ENCODE measurements around the gene MYRFL.

MYRFL gene

DNA sequence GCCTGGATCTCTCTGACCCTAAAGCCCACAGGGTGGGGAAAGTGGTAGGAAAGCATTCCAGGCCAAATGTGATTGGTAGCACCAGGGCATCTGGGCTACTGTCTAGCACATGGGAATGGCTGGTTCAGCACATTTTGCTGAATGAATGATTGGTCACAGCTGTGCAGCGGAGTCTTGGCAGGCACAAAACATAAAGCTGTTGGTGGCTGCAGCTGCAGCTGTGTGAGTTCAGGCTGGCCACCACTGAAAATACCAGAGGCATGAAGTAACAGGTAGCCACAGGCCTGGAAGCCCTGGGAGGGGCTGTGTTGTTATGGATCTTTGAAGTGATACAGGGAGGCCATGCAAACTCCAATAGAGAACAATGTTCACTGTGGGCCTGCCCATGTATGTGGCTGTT is 72.7 kb downstream of the MYRFL start:
- DNase-seq (ENCODE audit: low read depth in 2 of 2) = no peak

DNA sequence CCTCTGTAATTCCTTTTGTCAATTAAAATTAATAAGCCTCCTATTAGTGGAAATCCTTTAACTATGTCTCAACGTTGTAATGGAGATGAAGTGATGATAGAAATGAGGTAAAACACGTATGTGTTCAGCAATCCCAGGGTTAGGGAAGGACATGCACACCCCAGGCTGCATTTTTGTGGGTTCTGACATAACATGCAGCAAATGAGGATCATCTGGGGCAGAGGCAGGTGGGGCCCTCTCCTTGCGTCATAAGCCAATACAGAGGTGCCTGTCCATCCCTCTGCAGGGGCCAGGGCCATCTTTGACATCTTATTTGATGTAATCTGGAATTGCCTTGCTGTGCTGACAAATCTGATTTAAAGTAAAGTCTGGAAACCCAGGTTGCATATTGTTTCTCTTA is 73.2 kb downstream of the MYRFL start:
- no peak for DNase-seq (ENCODE audit: low read depth in 2 of 2)

DNA sequence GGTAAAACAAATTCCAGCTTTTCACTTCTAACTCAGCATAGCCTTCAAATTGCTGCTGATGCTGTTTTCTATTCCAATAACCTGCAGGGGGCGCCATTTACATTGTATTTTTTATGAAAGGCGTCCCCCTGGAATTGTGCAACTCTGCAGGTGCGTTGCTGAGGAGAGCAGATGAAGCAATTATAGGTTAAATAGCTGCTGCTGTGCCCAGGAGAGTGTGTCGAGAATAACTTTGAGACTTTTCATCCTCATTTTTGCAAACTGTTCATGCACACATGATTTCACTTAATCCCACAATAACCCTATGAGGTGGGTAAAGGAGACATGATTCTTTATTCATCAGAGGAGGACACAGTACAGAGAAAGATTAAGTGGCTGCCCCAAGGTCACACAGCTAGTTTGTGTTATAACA is 75.7 kb downstream of the MYRFL start:
- DNase-seq (ENCODE audit: low read depth in 2 of 2) = peak; percentile 13 to 27

DNA sequence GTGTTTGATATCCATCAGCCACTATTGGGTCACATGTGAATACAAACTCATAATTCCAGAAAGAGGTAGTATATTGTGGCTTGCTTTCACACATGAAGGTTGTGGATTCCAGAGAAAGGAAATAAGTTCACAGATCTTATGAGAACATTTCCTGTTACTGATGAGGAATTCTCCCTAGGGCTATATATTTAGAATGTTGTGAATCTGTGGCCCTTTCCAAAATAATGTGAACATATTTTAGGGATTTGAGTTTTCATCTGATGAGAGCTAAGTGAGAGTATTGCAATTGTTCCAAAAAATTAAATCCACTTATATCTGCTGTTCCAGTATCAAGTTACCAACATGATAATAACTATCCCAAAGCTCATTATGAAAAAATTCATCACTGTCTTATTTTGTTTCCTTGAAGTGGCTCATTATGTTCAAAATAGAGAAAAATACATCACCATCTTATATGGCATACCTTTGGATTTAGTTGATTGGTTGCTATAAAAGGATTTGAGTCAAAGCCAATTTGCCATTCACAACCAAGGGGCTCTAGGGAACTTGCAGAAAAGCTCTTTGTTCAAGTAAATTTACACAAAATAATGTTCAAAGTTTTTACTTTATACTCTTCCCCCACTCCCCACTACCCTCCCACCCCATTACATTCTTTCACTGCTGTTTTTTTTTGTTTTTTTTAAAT is 76.3 kb downstream of the MYRFL start:
- no peak for DNase-seq (ENCODE audit: low read depth in 2 of 2)

DNA sequence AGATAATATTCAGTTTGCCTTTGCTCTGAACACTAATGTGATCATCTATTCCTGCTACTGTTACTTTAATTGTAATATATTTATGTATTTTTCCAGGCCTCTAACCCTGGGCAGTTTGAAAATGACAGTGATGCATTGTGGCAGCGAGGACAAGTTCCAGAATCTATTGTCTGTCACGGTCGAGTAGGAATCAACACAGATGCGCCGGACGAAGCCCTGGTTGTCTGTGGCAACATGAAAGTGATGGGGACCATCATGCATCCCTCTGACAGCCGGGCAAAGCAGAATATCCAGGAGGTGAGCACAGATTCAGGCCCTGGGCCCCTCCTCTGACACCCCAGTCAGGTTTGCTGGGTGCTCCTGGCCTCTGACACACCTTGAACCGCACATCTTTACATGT is 78.5 kb downstream of the MYRFL start:
- no peak for DNase-seq (ENCODE audit: low read depth in 2 of 2)

DNA sequence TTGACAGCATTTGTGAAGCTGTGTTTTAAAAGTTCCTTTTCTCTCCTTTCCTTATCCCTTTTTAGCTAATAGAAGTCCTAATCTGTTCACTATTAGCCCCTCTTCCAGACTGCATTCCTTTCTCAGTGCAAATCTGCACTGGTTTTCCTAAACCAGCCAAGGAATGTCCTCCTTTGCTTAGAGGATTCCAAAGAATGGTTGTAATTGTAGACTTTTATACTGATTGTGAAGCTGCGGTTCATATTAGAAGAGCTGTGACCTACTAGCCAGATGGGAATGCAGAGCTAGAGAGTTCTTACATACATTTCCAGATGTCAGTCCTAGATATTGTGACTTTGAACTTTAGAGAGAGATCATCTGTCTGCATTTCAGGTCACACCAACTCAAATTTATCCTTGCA is 79.8 kb downstream of the MYRFL start:
- DNase-seq (ENCODE audit: low read depth in 2 of 2) = no peak

DNA sequence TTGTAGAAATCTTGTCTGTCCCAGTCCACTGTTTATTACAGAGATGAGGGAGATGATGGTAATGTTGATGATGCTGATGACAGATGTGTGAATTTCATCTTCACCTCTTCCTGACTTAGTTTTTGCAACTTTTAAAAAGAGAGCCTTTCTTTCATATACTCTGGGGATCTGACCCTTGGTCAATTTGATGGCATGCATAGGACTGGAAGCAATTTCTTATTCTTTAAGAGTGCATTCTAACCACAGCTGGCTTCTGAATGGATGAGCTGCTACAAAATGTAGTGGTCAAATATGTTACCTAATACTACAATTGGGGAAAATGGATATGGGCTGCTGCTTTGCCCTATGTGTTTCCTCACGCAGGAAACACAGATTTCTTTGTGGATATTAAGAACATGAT is 80.8 kb downstream of the MYRFL start:
- DNase-seq (ENCODE audit: low read depth in 2 of 2) = no peak

DNA sequence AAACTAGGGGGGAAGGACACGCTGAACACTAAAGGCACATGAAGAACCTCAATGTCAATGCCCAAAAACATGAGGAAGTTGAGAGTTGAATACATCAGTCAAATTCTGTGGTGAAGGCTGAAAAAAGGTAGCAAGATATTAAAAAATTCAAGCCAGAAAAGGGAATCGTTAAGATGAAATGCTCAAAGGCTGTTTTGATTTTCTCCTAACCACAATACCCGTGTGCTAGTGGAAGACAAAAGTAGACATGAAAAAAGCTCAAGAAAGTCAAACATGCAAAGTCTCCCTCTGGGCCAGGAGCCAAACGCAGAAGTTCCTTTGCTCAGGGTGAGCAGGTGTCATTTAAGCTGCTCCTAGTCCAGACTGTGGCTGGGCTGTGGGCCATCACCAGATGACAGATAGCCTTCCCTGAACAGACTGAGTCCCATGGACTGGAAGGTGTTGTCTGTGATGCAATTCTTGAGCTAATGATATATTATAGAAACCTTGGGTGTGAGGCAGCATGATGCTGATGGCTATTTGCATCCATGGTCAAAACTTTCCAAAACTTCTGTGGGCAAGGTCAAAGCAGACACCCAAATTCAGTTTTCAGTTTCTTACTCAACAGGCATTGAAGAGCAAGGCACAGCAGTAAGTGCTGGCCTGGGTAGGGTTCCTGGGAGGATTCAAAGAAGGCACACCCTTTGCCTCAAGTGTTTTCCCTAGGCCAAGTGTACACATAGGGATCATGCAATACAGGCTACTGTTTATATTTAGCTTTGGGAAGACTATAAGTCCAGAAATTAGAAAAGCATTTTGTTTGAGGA is 81.6 kb downstream of the MYRFL start:
- DNase-seq (ENCODE audit: low read depth in 2 of 2) = no peak

DNA sequence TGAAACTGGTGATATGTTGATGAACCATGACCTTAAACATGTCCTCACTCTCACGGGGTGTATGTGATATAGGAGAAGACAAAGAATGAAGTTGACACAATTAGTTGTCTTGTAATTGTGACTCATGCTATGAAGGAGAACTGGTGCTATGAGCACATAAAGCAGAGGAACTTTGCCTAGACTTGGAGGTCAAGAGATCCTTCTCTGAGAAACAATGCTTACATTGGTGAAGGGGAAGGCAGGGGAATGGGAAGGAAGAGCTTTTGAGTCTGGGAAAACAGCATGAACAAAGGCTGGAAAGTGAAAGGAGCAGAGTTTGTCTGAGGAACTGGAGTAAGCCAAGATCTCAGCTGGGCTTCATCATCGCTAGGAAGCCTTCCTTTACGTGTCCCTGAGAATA is 83.2 kb downstream of the MYRFL start:
- no peak for DNase-seq (ENCODE audit: low read depth in 2 of 2)

DNA sequence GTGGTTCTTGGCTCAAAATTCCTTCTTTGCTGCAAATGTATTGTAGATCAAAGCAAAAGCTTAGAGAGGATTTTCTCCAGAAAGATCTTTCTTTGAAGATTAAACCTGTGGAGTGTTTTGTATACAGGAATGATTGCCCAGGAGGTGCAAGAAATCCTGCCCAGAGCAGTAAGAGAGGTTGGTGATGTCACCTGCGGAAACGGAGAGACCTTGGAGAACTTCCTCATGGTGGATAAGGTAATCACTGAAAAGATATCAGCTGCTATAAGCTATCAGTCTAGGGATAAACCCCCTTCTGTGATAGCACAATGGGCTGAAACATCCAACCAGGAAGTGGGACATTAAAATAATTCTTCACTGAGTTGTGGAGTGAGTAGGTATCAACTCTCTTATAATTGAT is 85.7 kb downstream of the MYRFL start:
- DNase-seq (ENCODE audit: low read depth in 2 of 2) = no peak

DNA sequence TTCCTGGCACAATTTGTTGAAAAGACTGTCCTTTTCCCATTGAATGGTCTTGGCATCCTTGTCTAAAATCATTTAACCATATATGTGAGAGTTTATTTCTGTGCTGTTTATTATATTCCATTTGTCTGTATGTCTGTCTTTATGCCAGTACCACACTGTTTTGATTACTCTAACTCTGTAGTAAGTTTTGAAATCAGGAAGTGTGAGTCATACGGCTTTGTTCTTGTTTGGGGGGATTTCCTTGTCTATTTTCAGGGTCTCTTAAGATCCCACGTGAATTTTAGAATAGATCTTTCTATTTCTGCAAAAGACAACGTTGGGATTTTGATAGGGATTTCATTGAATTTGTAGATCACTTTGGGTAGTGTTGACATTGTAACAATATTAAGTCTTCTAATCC is 88.5 kb downstream of the MYRFL start:
- no peak for DNase-seq (ENCODE audit: low read depth in 2 of 2)

DNA sequence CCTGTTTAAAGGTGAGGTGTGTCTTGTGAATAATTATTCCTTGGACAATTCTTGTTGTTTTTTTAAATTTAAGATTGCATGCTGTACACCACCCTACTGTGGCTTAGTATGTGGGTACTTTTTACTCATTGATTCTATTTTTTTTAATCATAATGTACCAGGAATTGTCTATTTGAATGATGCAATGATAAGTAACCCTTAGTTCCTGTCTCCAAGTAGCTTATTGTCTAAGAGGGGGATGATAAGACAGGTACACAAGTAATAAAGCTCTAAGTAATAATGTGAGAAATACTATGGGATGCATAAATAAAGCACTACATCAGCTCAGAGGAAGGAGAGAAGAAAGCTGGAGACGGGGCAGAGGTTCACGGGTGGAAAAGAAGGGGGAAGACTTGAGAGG is 90.9 kb downstream of the MYRFL start:
- no peak for DNase-seq (ENCODE audit: low read depth in 2 of 2)

DNA sequence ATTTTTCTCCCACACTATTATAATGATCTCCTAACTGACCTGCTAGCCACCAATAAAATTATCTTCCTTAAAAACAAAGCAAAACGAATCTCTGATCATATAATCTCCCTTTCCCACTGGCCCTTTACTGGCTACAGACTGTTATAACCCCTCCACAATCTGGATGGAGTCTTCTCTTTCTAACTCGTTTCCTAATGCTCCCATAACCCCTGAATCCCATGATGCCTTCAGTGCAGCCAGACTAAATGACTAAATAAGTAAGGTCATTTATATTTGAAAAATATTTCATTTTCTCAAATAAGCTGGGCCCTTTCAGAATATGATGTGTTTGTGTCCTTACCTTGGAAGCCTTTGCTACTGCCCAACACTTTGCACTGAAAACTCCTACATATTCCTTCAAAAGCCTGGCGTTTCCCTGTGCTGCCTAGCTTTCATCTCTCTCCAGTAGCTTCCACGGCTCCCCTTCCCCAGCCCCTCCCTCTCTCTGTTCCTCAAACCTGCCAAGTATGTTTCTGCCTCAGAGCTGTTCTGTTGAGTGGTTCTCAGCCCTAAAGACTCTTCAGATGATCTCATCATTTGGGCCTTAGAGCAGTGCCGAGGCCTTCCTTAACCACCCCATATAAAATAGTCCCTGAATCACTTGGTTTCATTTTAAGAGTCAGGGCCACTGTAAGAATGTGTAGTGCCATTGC is 91.7 kb downstream of the MYRFL start:
- no peak for DNase-seq (ENCODE audit: low read depth in 2 of 2)

DNA sequence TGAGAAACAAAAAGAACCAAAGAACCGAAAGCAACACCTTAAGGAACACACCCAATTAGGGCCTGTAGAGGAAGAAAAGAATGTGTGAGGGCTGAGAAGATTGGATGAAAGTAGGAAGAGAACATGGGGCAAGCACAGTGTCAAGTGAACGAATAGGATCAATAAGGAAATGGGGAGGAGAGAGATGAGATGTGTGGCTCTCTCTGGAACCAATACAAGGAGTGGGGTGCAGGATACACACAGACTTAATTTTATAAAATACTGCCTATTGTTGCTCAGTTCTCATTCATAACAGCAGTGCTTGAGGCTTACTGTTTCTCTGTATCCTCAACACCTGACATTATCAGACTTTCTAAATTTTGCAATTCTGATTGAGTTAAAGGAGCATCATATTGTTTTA is 93.3 kb downstream of the MYRFL start:
- no peak for DNase-seq (ENCODE audit: low read depth in 2 of 2)

DNA sequence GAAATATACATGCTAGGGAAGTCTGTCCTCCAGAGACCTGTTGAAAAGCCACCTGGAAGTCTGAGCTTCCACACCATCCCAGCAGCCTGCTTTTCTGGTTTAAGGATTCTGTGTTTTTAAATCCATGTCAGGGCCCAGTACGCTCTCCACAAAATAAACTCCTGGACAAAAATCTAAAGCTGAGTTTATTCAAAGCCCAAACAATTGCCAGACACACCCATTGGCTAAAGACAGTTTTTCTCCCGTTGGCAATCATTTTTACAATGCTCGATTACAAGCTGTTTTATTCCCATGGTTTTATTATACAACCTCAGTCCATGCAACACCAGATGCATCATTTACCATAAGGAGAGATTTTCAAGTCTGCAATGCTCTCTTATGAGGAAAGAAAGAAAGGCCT is 94.5 kb downstream of the MYRFL start:
- DNase-seq (ENCODE audit: low read depth in 2 of 2) = no peak

DNA sequence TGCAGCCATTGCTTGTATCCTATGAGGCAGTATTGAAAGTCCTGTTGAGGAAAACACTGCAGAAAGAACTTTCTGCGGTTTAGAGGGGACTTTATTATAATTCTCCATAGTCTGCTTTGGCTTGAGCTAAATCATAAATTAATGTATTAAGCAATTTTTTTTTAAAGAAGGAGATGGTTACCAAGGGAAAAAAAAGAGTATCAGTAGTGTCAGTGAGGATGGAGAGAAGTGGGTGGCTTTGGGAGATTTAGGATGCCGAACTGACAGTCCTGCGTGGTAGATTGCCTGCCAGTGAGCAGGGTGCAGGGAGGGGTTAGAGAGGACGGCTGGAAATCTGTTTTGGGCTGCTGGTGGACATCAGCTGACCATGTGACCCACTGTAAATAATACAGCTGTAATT is 96.8 kb downstream of the MYRFL start:
- DNase-seq (ENCODE audit: low read depth in 2 of 2) = no peak

DNA sequence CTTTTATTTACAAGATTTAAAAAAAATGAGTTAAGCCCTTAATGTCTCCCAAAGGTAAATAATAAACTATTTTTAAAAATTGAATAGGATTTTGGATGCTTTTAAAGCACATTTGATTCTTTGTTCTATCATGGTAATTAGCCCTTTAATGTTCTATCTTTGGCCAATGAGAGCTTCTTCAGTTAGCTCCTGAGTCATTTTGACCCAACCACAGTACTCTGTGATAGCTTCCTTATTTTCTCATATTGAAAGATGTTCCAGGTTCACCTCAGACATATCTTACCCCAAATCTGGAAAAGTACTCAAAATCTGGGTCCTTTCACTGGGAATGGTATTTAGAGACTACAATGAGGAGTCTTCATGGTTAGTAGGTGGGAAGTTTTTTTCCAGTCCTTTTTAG is 98.0 kb downstream of the MYRFL start:
- DNase-seq (ENCODE audit: low read depth in 2 of 2) = no peak

DNA sequence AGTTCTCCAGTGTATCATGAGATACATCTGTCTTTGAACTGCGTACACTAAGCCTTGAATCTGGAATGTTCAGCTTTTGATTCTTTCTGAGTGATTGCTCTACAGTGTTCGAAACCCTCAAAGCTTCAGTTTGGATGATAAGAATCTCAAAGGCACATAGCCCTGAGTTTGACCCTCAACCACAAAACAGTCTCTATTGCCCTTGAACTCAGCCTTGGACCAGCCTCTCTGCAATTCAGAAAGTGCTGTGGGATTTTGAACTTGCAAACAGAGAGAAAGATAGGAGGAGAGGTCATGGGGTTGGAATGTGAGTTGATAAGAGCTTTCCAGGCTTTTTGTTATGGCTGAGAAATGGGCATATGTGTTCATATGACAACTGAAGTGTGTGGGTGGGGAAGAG is 100.3 kb downstream of the MYRFL start:
- DNase-seq (ENCODE audit: low read depth in 2 of 2) = no peak

DNA sequence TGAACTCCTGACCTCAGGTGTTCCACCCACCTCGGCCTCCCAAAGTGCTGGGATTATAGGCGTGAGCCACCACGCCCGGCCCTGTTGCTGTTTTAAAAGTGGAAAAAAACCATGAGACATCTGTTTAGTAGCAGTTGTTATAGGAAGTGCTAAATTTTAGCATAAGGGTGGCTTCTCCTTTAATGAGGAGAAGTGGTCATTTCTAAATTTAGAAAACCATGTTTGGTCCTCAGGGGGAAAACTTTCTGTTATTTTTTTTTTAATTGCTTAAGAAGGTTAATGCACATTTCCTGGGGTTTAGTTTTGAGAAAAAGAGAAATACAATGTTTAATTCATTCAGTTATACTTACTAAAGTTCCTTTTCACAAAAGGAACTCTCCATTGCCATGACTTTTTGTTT is 102.1 kb downstream of the MYRFL start:
- no peak for DNase-seq (ENCODE audit: low read depth in 2 of 2)

DNA sequence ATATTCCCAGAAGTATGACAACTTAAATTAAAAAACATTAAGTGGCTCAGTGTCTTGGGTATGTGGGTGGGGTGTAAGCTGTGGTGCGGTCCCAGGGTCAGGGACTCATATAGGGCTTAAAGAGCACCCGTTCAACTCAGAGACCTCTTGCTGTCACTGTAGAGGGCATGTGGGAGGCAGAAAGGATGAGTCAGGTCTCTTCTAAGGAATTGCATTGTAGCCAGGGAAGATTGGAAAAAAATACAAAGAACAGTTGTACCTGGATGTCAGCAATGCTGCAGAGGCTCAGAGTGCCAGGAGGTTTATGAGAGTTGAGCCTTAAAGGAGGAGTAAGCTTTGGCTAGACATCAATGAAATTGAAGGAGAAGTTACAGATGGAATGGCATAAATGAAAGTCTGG is 104.1 kb downstream of the MYRFL start:
- no peak for DNase-seq (ENCODE audit: low read depth in 2 of 2)

DNA sequence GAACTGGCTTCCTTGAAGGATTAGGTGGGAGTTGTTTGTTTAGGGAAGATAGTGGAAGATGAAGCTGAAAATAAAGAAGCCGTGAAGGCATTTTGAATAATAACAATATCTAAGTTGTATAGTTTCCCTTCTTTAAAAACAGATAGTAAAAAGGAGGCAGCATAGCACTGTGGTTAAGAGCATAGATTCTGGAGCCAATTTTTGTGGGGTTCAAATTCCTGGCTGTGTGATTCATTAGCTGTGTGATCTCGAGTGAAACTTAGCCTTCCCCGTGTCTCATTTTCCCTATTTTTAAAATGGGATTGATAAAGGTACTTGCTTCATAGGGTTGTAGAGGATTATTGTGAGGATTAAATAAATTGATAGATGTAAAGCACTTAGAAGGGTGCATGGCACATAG is 104.5 kb downstream of the MYRFL start:
- DNase-seq (ENCODE audit: low read depth in 2 of 2) = no peak

DNA sequence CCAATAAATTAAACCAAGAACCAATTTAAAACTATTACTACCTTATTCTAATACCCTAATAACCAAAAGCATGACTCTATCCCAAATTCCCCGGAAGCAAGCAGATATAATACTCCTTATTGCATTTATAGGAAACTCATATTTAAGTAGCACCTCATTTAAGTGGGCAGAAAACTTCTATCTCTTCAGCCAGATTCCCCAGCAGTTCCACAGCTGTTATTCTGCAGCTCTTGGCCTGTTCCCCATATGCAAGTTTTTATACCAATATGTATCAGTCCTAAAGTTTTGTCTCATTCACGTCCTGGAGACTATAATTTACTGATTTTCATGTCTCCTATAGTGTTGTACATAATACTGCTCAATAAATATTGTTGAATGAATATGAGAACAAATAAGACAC is 106.5 kb downstream of the MYRFL start:
- no peak for DNase-seq (ENCODE audit: low read depth in 2 of 2)

DNA sequence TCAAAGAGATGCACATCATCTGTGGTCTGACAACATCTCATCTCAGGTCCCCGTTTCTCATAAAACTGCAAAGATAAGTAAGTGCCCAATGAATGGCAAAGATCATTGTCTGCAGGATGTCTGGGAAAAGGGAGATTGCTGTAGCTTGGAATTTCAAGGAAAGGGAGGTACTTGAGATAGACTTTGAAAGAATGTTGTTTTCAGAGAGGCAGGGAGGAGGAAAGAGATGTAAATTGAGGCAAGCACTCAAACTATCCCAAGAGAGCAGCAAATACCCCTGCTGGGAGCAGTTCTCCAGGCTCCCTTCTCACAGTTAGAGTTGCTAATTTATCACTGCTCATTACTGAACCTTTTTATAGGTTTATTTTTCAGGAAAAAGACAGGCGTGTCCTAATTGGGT is 107.1 kb downstream of the MYRFL start:
- no peak for DNase-seq (ENCODE audit: low read depth in 2 of 2)
